ENCODE measurements around the gene OTUB2. TPM values are rescaled to one million over a fixed set of nuclear protein-coding genes. Genes with fewer than 3 reads are reported as not detected.

Gene OTUB2
- total and polyA plus RNA-seq, 2 donors (not counting 3 experiments of a cell fraction or from before 2014, with no cell fraction given) = 0.70 to 1.6 TPM

GRCh38 chr14:93984987-93985410 lies 41.1 kb upstream of the OTUB2 start:
- no peak for FAIRE-seq
- no peaks in the 10 kb centered on the region for H4K20me1 ChIP-seq (replicated peaks; ENCODE audit: control insufficient read depth, extremely low read depth, insufficient read depth, low read length)
- no TSS peak for BruUV-seq (replicated peaks)
- no peak overlapping the region for H3K4me2 ChIP-seq (ENCODE audit: insufficient read depth, low read length)
- no peak for DNase-seq (ENCODE audit: low read depth, low spot score)
- no peaks in the 10 kb centered on the region for H3K27me3 ChIP-seq (ENCODE audit: control insufficient read depth in 2 of 2, insufficient read depth in 2 of 2, low read length in 2 of 2)
- no peaks in the 10 kb centered on the region for H3K79me2 ChIP-seq (ENCODE audit: control insufficient read depth, insufficient read depth, low read length)
- POLR2A ChIA-PET = no interaction called here
- CTCF ChIA-PET = interaction anchor here (0.6 to 4.3 kb wide), 7 partner anchors 10 to 152 kb away, joined by 3 to 37 read pairs (median 4); no protein-coding TSS in a partner anchor
- H3K27ac ChIP-seq (ENCODE audit: insufficient read depth, low read depth, low read length) = no peak overlapping the region
- H3K9me1 ChIP-seq (replicated peaks; ENCODE audit: control insufficient read depth, extremely low read depth, insufficient read depth, low read length) = no peaks in the 10 kb centered on the region
- no peak overlapping the region for H3K9ac ChIP-seq (replicated peaks; ENCODE audit: extremely low read depth, insufficient read depth, low read length)
- dilution Hi-C loops (cut with MboI; ENCODE audit: extremely low pct_ligation_motif_present, low sequenced_read_pairs) = no loop called here
- no peak overlapping the region for H2AFZ ChIP-seq (ENCODE audit: low read depth, low read length)
- intact Hi-C loops (cut with micrococcal nuclease) = no loop called here
- H3K36me3 ChIP-seq (ENCODE audit: control insufficient read depth in 2 of 2, extremely low read depth in 1 of 2, insufficient read depth in 2 of 2, low read length in 2 of 2) = no peaks in the 10 kb centered on the region
- no peaks in the 10 kb centered on the region for H3K4me1 ChIP-seq (ENCODE audit: control insufficient read depth, extremely low read depth, insufficient read depth, low read length)
- no peak overlapping the region for H3K4me3 ChIP-seq (replicated peaks in 1 of 3; ENCODE audit: insufficient read depth in 1 of 3, low read depth in 1 of 3, low read length in 3 of 3)
- no peaks in the 10 kb centered on the region for H3K9me3 ChIP-seq (replicated peaks; ENCODE audit: control insufficient read depth, insufficient read depth, low read length)
- TF ChIP-seq POLR2AphosphoS5 (IDR thresholded peaks at IDR 0.05; ENCODE audit: insufficient read depth, low read depth, low read length) (no peak), CTCF (IDR thresholded peaks at IDR 0.05; ENCODE audit: extremely low read depth in 1 of 2, insufficient read depth in 1 of 2, low read depth in 1 of 2, low read length in 2 of 2) (peak; percentile 12 to 33)

GRCh38 chr14:93986955-93987354 lies 39.2 kb upstream of the OTUB2 start:
- DNase-seq (ENCODE audit: low read depth, low spot score) (no peak), FAIRE-seq (no peak)
- no peak overlapping the region for H3K9ac ChIP-seq (replicated peaks; ENCODE audit: extremely low read depth, insufficient read depth, low read length)
- H3K27ac ChIP-seq (ENCODE audit: insufficient read depth, low read depth, low read length) = no peak overlapping the region
- no peak overlapping the region for H3K4me2 ChIP-seq (ENCODE audit: insufficient read depth, low read length)
- H2AFZ ChIP-seq (ENCODE audit: low read depth, low read length) = no peak overlapping the region
- ChIA-PET CTCF (interaction anchor here (1.9 kb wide), 1 partner anchor 47 kb away, joined by 11 read pairs; no protein-coding TSS in a partner anchor), POLR2A (no interaction called here)
- H3K4me3 ChIP-seq (replicated peaks in 1 of 3; ENCODE audit: insufficient read depth in 1 of 3, low read depth in 1 of 3, low read length in 3 of 3) = no peak overlapping the region
- no peaks in the 10 kb centered on the region for H3K79me2 ChIP-seq (ENCODE audit: control insufficient read depth, insufficient read depth, low read length)
- H3K9me3 ChIP-seq (replicated peaks; ENCODE audit: control insufficient read depth, insufficient read depth, low read length) = no peaks in the 10 kb centered on the region
- TF ChIP-seq JUN (IDR thresholded peaks at IDR 0.05; ENCODE audit: borderline replicate concordance, insufficient read depth, insufficient read length, low read depth) = no peak
- TF ChIP-seq MYC (IDR thresholded peaks at IDR 0.05; ENCODE audit: low read depth, low read length) = no peak
- BruUV-seq (replicated peaks) = no TSS peak
- no peaks in the 10 kb centered on the region for H3K36me3 ChIP-seq (ENCODE audit: control insufficient read depth in 2 of 2, extremely low read depth in 1 of 2, insufficient read depth in 2 of 2, low read length in 2 of 2)
- no peaks in the 10 kb centered on the region for H3K4me1 ChIP-seq (ENCODE audit: control insufficient read depth, extremely low read depth, insufficient read depth, low read length)
- intact Hi-C loops (cut with micrococcal nuclease) (no loop called here), dilution Hi-C loops (cut with MboI; ENCODE audit: extremely low pct_ligation_motif_present, low sequenced_read_pairs) (no loop called here)
- no peaks in the 10 kb centered on the region for H4K20me1 ChIP-seq (replicated peaks; ENCODE audit: control insufficient read depth, extremely low read depth, insufficient read depth, low read length)
- H3K9me1 ChIP-seq (replicated peaks; ENCODE audit: control insufficient read depth, extremely low read depth, insufficient read depth, low read length) = no peaks in the 10 kb centered on the region
- H3K27me3 ChIP-seq (ENCODE audit: control insufficient read depth in 2 of 2, insufficient read depth in 2 of 2, low read length in 2 of 2) = no peaks in the 10 kb centered on the region
